Neural cell (in vitro differentiated cells): ENCODE results near the gene KCNA10.

Experiments
- EP300 ChIP-seq: fragments of 450-650 bp; conservative IDR thresholded peaks from 2 replicates; pipeline ENCODE4 v1.6.1; 2014; ENCODE audit warnings: antibody characterized with exemption, mild to moderate bottlenecking, moderate library complexity; ENCODE audit not compliant: poor library complexity, severe bottlenecking
- TF ChIP-seq, protein P1 (sequence below): fragments of 450-650 bp; IDR thresholded peaks from 2 replicates; pipeline ENCODE4 v1.5.1; 2014; ENCODE audit warnings: antibody characterized with exemption, mild to moderate bottlenecking, moderate library complexity; ENCODE audit not compliant: poor library complexity, severe bottlenecking

DNA sequence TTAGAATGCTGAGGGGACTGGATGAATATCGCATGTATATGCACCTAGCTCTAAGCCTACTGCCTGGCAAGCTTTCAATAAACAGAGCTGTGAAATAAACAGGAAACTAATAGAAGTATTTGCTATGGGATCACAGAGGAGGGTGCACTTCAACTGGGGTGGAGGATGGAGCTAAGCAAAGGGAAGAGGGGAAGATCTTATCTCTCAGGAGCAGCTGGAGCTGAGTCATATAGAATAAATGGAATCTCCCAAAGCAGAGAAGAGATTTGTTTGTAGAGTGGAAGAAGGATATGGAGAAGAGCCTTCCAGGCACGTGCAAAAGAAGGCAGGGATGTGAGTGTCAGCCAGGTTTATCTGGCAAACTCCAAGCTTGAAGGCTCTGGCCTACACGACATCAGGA is 17.0 kb upstream of the KCNA10 start:
- TF ChIP-seq, protein P1, sequence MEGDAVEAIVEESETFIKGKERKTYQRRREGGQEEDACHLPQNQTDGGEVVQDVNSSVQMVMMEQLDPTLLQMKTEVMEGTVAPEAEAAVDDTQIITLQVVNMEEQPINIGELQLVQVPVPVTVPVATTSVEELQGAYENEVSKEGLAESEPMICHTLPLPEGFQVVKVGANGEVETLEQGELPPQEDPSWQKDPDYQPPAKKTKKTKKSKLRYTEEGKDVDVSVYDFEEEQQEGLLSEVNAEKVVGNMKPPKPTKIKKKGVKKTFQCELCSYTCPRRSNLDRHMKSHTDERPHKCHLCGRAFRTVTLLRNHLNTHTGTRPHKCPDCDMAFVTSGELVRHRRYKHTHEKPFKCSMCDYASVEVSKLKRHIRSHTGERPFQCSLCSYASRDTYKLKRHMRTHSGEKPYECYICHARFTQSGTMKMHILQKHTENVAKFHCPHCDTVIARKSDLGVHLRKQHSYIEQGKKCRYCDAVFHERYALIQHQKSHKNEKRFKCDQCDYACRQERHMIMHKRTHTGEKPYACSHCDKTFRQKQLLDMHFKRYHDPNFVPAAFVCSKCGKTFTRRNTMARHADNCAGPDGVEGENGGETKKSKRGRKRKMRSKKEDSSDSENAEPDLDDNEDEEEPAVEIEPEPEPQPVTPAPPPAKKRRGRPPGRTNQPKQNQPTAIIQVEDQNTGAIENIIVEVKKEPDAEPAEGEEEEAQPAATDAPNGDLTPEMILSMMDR: no peak
- TF ChIP-seq EP300: no peak
